Measurements from ENCODE around the gene CNDP2.
A peak's percentile ranks its signal among the peaks of the same experiment; 100 is the strongest.

Gene CNDP2

GRCh38 chr18:74493689-74494088, 2.5 kb upstream of the CNDP2 start:
- ChIA-PET CTCF (interaction anchor here (1.1 kb wide), 2 partner anchors 138 to 140 kb away, joined by 5 to 13 read pairs; no protein-coding TSS in a partner anchor), POLR2A (no interaction called here)
- TF ChIP-seq SP1 (IDR thresholded peaks at IDR 0.05) (no peak), SUZ12 (IDR thresholded peaks at IDR 0.05) (no peak), TARDBP (IDR thresholded peaks at IDR 0.05) (no peak), PKNOX1 (IDR thresholded peaks at IDR 0.05) (no peak), FOXM1 (IDR thresholded peaks at IDR 0.05; ENCODE audit: borderline replicate concordance) (no peak), LEF1 (IDR thresholded peaks at IDR 0.05; ENCODE audit: borderline replicate concordance) (no peak), NFRKB (IDR thresholded peaks at IDR 0.05) (no peak), ZNF384 (IDR thresholded peaks at IDR 0.05) (no peak), FOXK2 (IDR thresholded peaks at IDR 0.05) (no peak), HDGF (IDR thresholded peaks at IDR 0.05; ENCODE audit: borderline replicate concordance) (no peak), L3MBTL2 (conservative IDR thresholded peaks at IDR 0.05) (no peak), CTBP1 (IDR thresholded peaks at IDR 0.05; ENCODE audit: borderline replicate concordance) (no peak), ARNT (IDR thresholded peaks at IDR 0.05) (no peak)
- peak; percentile 13 for DNase-seq (ENCODE audit: extremely low spot score)

- CTCF ChIA-PET, result no interaction called here
- POLR2A ChIA-PET, result no interaction called here
- TF ChIP-seq FOXM1 (IDR thresholded peaks at IDR 0.05; ENCODE audit: borderline replicate concordance) (no peak), ZNF384 (IDR thresholded peaks at IDR 0.05) (no peak), L3MBTL2 (conservative IDR thresholded peaks at IDR 0.05) (no peak), CTBP1 (IDR thresholded peaks at IDR 0.05; ENCODE audit: borderline replicate concordance) (no peak), NFRKB (IDR thresholded peaks at IDR 0.05) (no peak), TARDBP (IDR thresholded peaks at IDR 0.05) (no peak), BHLHE40 (IDR thresholded peaks at IDR 0.05; ENCODE audit: borderline replicate concordance) (no peak), HDGF (IDR thresholded peaks at IDR 0.05; ENCODE audit: borderline replicate concordance) (no peak), SUZ12 (IDR thresholded peaks at IDR 0.05) (no peak), SP1 (IDR thresholded peaks at IDR 0.05) (no peak), FOXA1 (IDR thresholded peaks at IDR 0.05) (no peak), PKNOX1 (IDR thresholded peaks at IDR 0.05) (no peak)
- no peak for DNase-seq (ENCODE audit: extremely low spot score)
Observed at GRCh38 chr18:74494514-74494913, 1.6 kb upstream of the CNDP2 start.

- no peak for TF ChIP-seq NFRKB (IDR thresholded peaks at IDR 0.05)
- no peak for TF ChIP-seq SUZ12 (IDR thresholded peaks at IDR 0.05)
- TF ChIP-seq ZNF384 (IDR thresholded peaks at IDR 0.05), result no peak
- TF ChIP-seq CTBP1 (IDR thresholded peaks at IDR 0.05; ENCODE audit: borderline replicate concordance), result no peak
- TF ChIP-seq FOXA1 (IDR thresholded peaks at IDR 0.05), result no peak
- peak; percentile 6 for TF ChIP-seq L3MBTL2 (conservative IDR thresholded peaks at IDR 0.05)
- no peak for TF ChIP-seq LEF1 (IDR thresholded peaks at IDR 0.05; ENCODE audit: borderline replicate concordance)
- CTCF ChIA-PET, result interaction anchor here (0.8 kb wide), 1 partner anchor 55 kb away, joined by 3 read pairs; no protein-coding TSS in a partner anchor
- DNase-seq (ENCODE audit: extremely low spot score), result peak; percentile 19
- POLR2A ChIA-PET, result interaction anchor here (0.6 to 1.7 kb wide), 7 partner anchors 9 to 148 kb away, joined by 3 to 4 read pairs (median 3); partner anchors contain the start of gene DIPK1C
Observed at GRCh38 chr18:74496508-74497323, 553 bp downstream of the CNDP2 start.

- CTCF ChIA-PET, result no interaction called here
- TF ChIP-seq TARDBP (IDR thresholded peaks at IDR 0.05) (no peak), SP1 (IDR thresholded peaks at IDR 0.05) (no peak), L3MBTL2 (conservative IDR thresholded peaks at IDR 0.05) (no peak), NFRKB (IDR thresholded peaks at IDR 0.05) (no peak), ARNT (IDR thresholded peaks at IDR 0.05) (no peak)
- POLR2A ChIA-PET, result no interaction called here
- DNase-seq (ENCODE audit: extremely low spot score), result no peak
Observed at GRCh38 chr18:74497324-74497676, 1.1 kb downstream of the CNDP2 start.

- no peak for DNase-seq (ENCODE audit: extremely low spot score)
Observed at GRCh38 chr18:74497778-74498177, 1.6 kb downstream of the CNDP2 start.

GRCh38 chr18:74498712-74499627, 2.8 kb downstream of the CNDP2 start:
- TF ChIP-seq FOXK2 (IDR thresholded peaks at IDR 0.05), result no peak
- TF ChIP-seq SUZ12 (IDR thresholded peaks at IDR 0.05), result no peak
- TF ChIP-seq FOXM1 (IDR thresholded peaks at IDR 0.05; ENCODE audit: borderline replicate concordance), result no peak
- no peak for TF ChIP-seq BHLHE40 (IDR thresholded peaks at IDR 0.05; ENCODE audit: borderline replicate concordance)
- no peak for TF ChIP-seq NFRKB (IDR thresholded peaks at IDR 0.05)
- TF ChIP-seq ELF4 (IDR thresholded peaks at IDR 0.05), result no peak
- TF ChIP-seq HDGF (IDR thresholded peaks at IDR 0.05; ENCODE audit: borderline replicate concordance), result no peak
- TF ChIP-seq L3MBTL2 (conservative IDR thresholded peaks at IDR 0.05), result no peak
- no peak for TF ChIP-seq PKNOX1 (IDR thresholded peaks at IDR 0.05)
- TF ChIP-seq LEF1 (IDR thresholded peaks at IDR 0.05; ENCODE audit: borderline replicate concordance), result no peak
- no peak for TF ChIP-seq SP1 (IDR thresholded peaks at IDR 0.05)
- no peak for TF ChIP-seq ARNT (IDR thresholded peaks at IDR 0.05)
- TF ChIP-seq FOXA1 (IDR thresholded peaks at IDR 0.05), result no peak
- TF ChIP-seq TARDBP (IDR thresholded peaks at IDR 0.05), result no peak
- TF ChIP-seq CTBP1 (IDR thresholded peaks at IDR 0.05; ENCODE audit: borderline replicate concordance), result no peak
- TF ChIP-seq ZNF384 (IDR thresholded peaks at IDR 0.05), result no peak
- no peak for DNase-seq (ENCODE audit: extremely low spot score)
- ChIA-PET CTCF (no interaction called here), POLR2A (no interaction called here)

More at GRCh38 chr18:74497778-74498177, 1.6 kb downstream of the CNDP2 start:
- TF ChIP-seq BHLHE40 (IDR thresholded peaks at IDR 0.05; ENCODE audit: borderline replicate concordance) (no peak), NFRKB (IDR thresholded peaks at IDR 0.05) (no peak)
- ChIA-PET CTCF (no interaction called here), POLR2A (no interaction called here)
